GM18873 (cell line): ENCODE data around the gene METAP1.
"Not testable (repeated sequence)": the region's sequence is repeated elsewhere in the genome, so short reads cannot be mapped to it uniquely, and the experiment has no call there.

ENCODE experiments used
- ATAC-seq: cut with Tn5 transposase; IDR thresholded peaks from one replicate; pipeline ENCODE4 v1.9.1; 2021; ENCODE audit warnings: mild to moderate bottlenecking, moderate library complexity, moderate number of reproducible peaks; ENCODE audit not compliant: unreplicated experiment, low FRiP score

The METAP1 gene

DNA sequence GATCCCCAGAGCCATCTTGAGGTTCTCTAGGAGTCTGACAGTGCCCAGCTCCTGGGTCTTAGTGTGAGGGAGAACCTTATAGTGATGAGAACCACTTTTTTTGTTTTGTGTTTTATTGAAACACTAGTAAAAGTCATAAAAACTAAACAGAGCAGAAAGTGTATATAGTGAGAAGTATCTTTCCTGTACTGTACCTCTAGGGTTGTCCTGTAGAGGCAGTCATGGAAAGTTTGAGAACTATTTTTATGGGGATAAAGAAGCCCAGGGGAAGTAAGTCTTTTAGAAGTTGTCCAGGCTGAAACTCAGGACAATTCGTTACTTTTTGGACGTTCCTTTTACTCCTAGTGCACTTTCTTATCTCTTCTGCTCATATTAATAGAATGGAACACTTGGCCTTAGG is 52.2 kb downstream of the METAP1 start:
- no peak for ATAC-seq

DNA sequence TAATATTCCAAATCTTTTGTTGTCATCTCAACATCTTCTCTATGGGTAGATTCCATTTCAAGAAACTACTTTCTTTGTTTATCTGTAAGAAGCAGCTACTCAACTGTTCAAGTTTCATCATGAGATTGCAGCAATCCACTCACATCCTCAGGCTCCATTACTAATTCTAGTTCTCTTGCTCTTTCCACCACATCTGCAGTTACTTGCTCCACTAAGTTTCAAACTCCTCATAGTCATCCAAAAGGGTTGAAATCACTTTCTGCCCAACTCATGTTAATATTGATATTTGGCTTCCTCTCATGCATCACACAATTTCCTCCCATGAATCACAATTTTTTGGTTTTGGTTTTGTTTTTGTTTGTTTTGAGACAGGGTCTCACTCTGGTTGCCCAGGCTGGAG is 57.4 kb downstream of the METAP1 start:
- no peak for ATAC-seq

GRCh38 chr4:99054428-99054994 is 59.0 kb downstream of the METAP1 start:
- peak; percentile 75 for ATAC-seq

GRCh38 chr4:99058228-99058627 is 62.7 kb downstream of the METAP1 start:
- no peak for ATAC-seq

- no peak for ATAC-seq
Measured at GRCh38 chr4:99059550-99059949, 64.0 kb downstream of the METAP1 start.

DNA sequence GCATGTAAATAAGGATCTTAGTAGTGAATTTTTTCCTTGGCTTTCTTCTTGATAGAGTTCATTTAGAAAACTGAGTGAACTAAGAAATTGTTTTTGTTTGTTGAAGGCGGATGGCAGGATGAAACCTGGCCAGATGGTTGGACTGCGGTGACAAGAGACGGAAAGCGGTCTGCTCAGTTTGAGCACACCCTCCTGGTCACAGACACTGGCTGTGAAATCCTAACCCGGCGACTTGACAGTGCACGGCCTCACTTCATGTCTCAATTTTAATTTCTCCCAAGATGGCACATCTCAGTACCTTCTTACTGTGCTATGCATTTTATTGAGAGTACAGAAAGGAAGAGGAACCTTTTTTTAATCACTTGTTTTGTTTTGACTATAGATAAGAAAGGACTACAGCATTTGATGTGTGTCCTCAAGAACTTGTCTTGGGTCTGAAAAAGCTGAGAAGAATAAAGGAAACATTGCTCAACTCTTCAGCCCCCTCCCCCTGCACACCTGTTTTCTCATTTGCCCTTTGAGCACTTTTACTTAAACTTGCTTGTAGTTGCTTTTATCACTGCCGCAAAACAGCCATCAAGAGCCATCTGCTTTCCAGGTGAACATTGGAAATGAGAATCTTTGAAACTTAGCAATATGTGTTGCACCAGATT is 65.7 kb downstream of the METAP1 start:
- ATAC-seq = no peak

DNA sequence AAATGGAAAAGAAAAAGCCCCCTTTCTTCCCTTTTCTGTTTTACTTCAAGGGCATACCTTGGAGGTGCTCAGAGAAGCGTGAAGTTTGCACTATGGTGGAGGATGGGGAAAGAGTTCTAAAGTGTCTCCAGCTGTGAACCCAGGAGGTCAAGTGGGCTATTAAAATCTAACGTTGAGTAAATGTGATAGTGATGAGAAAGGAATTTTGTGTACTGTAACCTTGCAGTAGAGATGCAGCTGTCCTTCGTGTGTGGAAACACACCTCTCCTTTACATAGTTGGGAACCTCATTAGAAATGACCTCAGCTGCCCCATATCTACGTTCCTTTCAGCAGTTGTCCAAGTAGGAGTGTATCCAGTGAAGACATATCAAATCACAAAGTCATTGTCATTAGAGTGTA is 66.6 kb downstream of the METAP1 start:
- ATAC-seq = no peak

DNA sequence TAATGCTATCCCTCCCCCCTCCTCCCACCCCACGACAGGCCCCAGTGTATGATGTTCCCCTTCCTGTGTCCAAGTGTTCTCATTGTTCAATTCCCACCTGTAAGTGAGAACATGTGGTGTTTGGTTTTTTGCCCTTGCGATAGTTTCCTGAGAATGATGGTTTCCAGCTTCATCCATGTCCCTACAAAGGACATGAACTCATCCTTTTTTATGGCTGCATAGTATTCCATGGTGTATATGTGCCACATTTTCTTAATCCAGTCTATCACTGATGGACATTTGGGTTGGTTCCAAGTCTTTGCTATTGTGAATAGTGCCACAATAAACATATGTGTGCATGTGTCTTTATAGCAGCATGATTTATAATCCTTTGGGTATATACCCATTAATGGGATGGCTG is 70.0 kb downstream of the METAP1 start:
- not testable (repeated sequence) for ATAC-seq

GRCh38 chr4:99067617-99068016 is 72.1 kb downstream of the METAP1 start:
- ATAC-seq = no peak

DNA sequence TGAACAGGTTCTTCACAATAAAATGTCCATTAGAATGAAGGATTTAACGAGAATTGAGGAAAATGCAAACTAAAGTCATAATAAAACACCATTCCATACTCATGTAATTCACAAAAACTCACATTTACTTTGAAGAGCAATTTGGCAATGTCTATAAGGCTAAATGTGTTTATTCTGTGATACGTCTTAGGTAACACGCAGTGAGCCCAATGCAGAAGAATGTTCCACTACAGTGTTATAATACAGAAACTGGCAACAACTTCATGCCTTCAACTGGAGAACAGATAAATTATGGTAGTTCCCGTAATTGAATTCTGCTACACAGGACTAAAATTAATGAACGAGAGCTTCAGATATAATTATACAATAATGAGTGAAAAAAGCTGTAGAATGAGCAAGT is 75.6 kb downstream of the METAP1 start:
- ATAC-seq = no peak

GRCh38 chr4:99074816-99075215 is 79.3 kb downstream of the METAP1 start:
- no peak for ATAC-seq

DNA sequence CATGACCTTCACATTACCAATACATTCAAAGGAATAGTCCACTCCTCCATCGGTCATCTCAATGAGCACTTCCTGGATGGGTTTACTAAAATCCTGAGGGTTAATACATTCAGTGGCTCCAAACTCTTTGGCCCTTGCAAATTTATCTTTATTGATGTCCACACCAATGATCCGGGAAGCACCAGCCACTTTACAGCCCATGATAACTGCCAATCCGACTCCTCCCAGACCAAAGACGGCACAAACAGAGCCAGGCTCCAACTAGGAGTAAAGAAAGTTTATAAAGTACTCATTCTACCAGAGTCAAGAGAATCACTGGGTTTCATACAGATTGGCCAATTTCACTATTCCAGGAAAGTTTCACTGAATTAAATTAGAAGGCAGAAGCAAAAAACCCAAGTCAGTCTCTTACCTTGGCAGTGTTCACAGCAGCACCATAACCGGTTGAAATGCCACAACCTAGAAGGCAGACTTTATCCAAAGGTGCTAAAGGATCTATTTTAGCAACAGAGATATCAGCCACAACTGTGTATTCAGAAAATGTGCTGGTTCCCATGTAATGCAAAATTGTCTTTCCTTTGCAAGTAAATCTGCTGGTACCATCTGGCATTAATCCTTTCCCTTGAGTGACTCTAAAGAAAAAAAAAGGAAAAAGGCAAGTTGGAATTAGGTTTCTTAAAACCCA is 80.9 kb downstream of the METAP1 start:
- no peak for ATAC-seq

GRCh38 chr4:99077177-99077576 is 81.7 kb downstream of the METAP1 start:
- no peak for ATAC-seq

GRCh38 chr4:99078336-99078735 is 82.8 kb downstream of the METAP1 start:
- no peak for ATAC-seq

- no peak for ATAC-seq
Measured at GRCh38 chr4:99078931-99079624, 83.6 kb downstream of the METAP1 start.

GRCh38 chr4:99079625-99080295 is 84.2 kb downstream of the METAP1 start:
- ATAC-seq = no peak

DNA sequence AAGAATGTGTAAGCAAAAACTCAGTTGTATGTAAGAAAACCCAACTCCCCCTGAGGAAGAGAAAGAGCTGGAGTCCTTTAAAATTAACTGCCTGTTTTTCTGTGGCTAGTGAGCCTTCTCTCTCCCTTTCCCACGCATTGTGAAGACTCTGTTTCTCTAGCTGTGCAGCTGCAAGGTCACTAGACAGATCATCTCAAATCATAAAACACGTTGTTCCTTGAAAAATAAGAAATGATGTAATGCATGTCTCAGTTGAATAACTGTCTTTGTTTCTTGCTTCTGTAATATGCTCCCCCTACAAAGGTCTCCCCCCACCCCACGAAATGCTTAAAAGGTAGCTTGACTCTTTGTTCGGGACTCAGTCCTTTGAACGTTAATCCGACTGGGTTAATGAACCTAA is 85.3 kb downstream of the METAP1 start:
- not testable (repeated sequence) for ATAC-seq

- ATAC-seq = no peak
Measured at GRCh38 chr4:99082192-99082591, 86.7 kb downstream of the METAP1 start.

DNA sequence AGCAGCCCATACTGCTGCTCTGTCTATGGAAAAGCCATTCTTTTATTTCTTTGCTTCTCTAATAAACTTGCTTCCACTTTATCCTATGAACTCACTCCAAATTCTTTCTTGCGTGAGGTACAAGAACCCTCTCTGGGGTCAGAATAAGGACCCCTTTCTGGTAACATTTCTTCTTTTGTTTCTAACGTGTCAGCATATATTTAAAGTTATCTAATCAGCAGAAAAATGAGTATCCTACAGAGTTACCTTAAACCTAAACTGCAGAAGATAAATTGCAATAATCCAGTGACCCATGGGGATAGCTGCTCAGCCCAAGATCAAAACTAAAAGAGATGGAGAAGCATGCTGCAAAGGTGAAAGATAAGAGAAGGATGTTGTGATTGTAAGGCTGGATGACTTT is 89.1 kb downstream of the METAP1 start:
- no peak for ATAC-seq

DNA sequence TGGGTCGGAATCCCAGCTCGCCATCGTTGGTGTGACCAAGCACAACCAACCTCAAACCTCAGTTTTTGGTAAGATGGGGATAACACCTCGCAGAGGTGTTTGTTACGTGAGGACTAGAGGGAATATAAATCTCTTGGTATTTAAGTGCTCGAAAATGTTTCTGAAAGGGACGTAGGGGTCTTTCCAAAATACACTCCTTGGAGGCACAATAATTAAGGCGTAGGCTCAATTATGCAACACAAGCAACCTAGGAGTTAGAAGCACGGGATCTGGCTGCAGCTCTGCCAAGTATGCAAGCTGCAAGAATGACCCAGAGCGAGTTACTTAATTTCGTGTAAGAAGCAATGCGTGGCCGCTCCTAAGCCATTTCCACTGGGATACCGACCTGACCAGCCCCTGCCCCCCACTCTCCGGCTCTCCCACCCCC is 92.5 kb downstream of the METAP1 start:
- ATAC-seq = peak; percentile 24
